HG03060 (cell line): ENCODE results near the gene ZFPL1.
A peak's percentile ranks its signal among the peaks of the same experiment; 100 is the strongest.
"Not testable (repeated sequence)": the region's sequence is repeated elsewhere in the genome, so short reads cannot be mapped to it uniquely, and the experiment has no call there.

Source experiments
- ATAC-seq: cut with Tn5 transposase; IDR thresholded peaks from one replicate; pipeline ENCODE4 v1.9.1; 2021; ENCODE audit warnings: low read depth, moderate number of reproducible peaks; ENCODE audit not compliant: unreplicated experiment

Gene ZFPL1

DNA sequence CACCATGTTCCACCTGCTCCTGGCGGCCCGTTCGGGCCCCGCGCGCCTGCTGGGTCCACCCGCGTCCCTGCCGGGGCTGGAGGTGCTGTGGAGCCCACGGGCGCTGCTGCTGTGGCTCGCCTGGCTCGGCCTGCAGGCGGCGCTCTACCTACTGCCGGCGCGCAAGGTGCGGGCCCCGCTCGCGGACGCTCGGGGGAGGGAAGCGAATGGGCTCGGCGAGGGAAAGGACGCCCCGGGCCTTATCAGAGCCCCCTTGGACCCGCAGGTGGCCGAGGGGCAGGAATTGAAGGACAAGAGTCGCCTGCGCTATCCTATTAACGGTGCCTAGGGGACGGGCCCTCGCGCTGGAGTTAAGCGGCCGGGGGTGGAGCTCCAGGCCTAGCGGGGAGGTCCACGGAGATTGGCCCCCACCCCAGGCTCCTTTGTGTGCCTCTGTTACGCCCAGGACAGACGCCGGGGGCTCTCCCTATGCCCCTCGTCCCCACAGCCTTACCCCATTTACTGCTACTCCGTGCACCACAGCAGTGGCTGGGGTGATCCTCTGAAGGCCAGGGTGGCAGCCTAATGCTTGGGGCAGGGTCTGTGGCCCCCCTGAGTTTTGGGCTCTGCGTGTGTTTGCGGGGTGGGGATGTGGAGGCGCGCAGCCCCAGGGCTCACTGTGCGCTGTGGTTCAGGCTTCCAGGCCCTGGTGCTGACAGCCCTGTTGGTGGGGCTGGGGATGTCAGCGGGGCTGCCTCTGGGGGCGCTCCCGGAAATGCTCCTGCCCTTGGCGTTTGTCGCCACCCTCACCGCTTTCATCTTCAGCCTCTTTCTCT is 28.7 kb downstream of the ZFPL1 start:
- ATAC-seq = no peak

DNA sequence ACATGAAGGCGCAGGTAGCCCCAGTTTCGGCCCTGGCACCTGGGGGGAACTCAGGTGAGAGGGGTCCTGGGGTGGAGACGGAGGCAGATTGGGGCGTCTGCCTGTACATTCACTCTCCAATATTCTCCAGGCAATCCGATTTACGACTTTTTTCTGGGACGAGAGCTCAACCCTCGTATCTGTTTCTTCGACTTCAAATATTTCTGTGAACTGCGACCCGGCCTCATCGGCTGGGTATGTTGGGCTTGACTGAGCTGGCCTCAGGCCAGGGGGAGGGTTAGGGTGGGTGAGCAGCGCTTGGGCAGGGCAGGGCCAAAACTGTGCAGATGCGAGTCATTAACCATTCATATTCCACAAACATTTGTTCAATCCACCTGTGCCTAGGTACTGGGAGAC is 29.3 kb downstream of the ZFPL1 start:
- no peak for ATAC-seq

DNA sequence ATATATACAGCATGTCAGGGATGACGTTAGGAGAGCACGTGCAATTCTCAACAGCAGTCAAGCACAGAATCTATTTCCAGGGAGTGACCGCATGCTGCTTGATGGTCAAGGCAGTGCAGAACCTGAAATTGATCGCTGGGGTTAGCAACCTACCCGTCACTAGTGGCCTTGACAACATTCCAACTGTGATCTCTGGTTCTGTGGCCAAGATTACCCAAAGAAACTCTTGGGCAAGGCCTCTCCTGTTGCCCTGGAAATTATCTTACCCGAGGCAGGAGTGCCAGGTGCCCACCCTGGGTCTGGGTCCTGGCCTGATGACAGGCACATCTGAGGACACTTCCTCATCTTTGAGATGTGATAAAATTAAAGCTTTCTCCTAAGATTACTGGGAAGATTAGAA is 29.8 kb downstream of the ZFPL1 start:
- no peak for ATAC-seq

DNA sequence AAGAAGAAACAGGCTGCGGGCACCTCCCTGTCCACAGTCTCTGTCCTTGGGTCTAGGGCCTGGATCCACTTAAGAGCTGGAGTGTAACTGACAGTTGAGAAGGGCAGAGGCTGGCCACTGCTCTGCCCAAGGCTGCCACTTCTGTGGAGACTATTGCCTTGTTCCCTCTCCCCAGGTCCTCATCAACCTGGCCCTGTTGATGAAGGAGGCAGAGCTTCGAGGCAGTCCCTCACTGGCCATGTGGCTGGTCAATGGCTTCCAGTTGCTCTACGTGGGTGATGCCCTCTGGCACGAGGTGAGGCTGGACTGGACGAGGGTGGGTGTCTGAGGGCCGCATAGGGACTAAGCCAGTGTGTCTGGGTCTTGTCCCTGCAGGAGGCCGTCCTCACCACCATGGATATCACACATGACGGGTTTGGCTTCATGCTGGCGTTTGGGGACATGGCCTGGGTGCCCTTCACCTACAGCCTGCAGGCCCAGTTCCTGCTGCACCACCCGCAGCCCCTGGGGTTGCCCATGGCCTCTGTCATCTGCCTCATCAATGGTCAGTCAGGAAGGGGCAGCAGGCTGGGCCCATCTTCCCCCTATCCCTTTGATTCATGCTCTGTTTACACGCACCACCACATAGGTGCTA is 30.6 kb downstream of the ZFPL1 start:
- no peak for ATAC-seq

DNA sequence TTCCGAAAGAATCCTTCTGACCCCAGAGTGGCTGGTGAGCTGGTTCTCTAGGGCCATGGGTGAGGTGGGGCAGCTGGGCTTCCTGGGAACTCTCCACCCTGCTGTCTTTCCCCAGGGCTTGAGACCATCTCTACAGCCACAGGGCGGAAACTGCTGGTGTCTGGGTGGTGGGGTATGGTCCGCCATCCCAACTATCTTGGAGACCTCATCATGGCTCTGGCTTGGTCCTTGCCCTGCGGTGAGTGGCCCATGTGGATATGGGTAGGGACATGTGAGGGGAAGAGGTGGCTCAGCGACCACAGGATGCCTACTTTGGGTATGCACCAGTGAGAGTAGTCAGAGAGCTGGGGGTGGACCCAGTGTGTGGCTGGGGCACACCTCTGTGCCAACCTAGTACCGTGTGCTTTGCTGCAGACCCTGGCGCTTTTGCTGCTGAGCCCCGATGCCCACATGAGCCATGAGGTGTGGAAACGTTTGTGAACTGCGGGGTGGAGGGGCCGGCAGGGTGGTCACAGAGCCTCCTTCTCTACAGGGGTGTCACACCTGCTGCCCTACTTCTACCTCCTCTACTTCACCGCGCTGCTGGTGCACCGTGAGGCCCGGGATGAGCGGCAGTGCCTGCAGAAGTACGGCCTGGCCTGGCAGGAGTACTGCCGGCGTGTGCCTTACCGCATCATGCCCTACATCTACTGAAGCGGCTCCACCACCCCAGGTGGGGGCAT is 31.5 kb downstream of the ZFPL1 start:
- no peak for ATAC-seq

DNA sequence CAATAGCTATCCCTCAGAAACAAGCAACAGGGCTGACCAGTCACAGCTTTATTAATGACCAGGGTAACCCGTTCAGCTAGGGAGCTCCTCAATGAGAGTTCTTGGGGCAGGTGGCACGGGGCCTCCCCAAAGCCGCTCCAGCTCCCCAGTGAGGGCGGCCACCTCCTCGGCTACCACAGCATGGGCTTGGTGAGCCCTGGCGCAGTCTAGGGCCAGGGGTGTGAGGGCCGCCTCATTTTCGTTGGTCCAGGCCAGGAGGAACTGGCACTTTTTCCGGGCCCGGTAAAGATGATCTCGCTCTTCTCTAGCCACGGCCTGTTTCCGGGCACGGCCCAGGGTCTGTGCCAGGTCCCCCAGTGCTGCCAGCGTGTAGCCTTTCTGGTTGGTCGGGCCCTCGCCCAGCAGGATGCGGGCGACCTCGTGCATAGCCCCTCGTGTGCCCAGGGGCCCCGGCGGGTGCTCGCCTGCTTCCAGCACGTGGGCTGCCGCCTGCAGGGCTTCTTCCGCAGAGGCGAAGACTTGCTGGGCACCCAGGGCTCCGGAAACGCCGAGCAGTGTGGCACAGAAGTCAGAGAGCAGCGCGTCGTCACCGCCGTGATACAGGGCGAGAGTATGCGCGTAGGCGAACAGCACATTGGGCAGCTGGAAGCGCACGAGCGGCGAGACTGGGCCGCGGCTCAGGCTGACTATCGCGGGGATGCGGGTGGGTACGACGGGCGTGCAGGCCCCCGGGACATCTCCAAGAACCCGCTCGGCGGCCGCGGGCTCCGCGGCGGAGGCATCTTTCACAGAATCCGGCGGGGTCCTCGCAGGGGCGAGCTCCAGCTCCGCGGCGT is 32.6 kb downstream of the ZFPL1 start:
- ATAC-seq = no peak

DNA sequence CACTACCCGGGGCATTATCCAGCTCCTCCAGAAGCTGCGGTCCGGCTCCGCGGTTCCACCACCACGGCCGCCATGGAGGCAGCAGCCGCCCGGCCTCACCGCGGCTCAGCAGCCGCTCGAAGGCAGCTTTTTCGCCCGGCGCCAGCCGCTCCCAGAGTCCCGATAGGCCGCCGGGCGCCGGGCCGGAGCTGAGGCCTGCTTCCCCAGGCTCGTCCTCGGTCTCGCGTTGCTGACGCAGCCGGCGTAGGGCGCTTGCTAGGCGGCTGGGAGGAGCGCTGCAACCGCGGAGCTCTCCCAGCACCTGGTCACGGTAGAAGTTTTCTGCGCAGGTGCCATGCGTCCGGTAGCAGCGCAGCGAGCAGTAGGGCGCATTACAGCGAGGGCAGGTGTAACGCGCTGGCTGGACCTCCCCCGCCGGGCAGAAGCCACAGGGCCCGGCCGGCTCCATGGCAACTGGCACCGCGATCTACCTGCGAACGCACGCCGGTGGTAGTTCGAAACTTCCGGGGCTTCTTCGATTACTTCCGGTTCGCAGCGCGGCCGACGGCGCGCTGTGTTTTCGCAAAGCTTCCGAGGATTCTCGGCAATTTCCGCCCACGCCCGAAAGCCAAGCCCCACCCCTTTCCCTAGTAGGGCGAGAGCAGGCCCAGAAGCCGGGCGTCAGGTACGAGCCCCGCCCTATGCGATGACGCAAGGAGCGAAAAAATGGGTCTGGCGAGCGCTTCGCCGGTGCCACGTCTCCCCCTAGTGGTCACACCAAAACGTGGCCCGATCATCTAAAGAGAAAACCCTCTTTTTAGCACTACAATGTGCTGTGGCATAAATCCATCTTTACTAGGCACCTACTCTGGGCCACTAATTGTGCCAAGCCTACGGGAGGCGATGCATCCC is 33.4 kb downstream of the ZFPL1 start, which contains the start of gene ZNHIT2:
Gene ZNHIT2 (minus strand): TSS at position 496 of the 891 bp plus-strand sequence. CDS start 48 bp downstream, at position 448.
- ATAC-seq = peak; percentile 48

DNA sequence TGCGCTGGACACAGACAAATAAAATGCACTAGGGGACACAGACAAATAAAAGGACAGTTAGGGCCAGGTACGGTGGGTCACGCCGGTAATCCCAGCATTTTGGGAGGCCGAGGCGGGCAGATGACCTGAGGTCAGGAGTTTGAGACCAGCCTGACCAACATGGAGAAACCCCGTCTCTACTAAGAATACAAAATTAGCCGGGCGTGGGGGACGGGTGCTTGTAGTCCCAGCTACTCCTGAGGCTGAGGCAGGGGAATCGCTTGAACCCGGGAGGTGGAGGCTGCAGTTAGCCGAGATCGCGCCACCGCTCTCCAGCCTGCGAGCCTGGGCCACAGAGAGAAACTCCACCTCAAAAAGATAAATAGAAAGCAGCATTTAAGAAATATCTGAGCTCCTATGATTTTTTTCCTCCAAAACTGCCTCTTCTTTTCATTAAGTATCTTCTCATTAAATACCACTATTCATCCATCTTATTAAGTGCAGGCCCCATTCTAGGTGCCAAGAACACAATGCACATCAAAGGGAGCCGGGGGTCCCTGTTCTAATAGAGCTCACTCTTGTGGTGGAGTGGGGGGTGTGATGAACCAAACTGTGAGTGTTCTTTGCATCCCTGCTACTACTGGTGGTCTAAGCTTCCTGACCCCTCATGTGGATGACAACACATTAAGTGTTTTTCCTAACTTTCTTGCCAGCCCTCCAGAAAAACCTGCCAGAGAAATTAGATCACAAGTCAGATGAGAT is 34.2 kb downstream of the ZFPL1 start:
- ATAC-seq = no peak

DNA sequence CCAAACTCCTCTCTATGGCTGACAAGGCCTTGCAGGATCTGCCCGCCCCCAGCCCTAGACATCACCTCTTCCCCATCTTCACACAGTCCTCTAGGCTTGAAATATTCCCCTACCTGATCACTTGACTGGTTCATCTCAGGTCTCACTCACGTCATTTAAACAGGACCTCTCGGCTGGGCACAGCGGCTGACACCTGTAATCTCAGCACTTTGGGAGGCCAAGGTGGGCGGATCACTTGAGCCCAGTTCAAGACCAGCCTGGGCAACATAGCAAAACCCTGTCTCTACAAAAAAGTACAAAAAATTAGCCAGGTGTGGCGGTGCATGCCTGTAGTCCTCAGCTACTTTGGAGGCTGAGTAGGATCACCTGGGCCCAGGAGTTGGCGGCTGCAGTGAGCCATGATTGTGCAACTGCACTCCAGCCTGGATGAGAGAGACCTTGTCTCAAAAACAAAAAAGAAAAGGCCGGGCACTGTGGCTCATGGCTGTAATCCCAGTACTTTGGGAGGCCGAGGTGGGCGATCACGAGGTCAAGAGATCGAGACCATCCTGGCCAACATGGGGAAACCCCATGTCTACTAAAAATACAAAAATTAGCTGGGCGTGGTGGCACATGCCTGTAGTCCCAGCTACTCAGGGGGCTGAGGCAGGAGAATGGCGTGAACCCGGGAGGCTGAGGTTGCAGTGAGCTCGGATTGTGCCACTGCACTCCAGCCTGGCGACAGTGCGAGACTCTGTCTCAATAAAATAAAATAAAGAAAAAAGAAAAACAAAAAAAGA is 35.1 kb downstream of the ZFPL1 start:
- not testable (repeated sequence) for ATAC-seq

DNA sequence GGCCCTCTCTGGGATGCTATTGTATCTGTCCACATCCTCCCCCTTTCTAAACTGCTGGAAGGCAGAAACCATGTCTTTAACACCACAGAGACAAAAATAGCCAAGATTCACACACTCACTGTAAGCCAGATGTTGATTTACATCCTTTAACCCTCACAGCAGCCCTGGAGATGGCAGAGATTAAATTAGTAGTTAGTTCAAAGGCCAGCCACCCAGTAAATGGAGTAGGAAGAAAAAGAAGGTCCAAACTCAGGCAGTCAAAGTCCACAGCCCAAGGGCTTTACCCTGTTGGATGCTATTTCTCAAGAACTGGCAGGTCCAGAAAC is 35.6 kb downstream of the ZFPL1 start:
- no peak for ATAC-seq

DNA sequence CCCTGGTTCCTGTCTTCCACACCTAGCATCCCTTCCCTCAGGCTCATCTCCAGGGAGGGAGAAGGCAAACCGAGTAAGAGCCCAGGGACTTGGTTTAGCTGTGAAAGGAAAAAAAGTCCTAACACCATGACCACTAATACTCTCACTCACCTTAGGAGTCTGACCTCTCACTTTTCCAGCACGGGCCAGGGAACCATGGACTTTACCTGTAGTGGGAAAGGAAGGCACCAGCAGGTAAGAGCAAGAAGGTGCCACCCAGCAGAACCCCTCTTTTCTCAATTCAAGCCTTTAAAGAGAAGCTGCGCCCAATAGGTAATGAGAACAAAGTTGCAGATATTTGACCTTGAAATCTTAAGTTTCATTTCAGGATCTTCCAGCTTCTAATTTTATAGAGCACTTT is 36.8 kb downstream of the ZFPL1 start:
- no peak for ATAC-seq

DNA sequence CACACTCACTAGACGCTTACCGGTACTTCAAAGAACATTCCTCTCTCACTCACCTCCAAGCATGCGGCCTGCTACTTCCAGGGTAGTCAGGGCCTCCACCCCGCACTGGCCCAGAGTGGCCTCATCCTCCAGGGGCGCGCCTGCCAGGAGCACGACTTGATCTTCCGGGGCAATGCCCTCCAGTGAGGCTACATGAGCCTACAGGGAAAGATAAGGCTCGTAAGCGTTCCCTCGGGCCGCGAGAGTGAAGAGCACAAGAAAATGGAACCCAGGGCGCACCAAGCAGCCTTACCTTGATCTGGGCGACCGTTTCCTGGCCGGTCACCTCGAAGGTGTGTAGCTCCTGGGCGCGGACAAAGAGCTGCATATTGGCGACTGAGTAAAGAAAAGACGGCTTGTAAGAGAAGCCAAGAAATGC is 37.4 kb downstream of the ZFPL1 start:
- no peak for ATAC-seq

DNA sequence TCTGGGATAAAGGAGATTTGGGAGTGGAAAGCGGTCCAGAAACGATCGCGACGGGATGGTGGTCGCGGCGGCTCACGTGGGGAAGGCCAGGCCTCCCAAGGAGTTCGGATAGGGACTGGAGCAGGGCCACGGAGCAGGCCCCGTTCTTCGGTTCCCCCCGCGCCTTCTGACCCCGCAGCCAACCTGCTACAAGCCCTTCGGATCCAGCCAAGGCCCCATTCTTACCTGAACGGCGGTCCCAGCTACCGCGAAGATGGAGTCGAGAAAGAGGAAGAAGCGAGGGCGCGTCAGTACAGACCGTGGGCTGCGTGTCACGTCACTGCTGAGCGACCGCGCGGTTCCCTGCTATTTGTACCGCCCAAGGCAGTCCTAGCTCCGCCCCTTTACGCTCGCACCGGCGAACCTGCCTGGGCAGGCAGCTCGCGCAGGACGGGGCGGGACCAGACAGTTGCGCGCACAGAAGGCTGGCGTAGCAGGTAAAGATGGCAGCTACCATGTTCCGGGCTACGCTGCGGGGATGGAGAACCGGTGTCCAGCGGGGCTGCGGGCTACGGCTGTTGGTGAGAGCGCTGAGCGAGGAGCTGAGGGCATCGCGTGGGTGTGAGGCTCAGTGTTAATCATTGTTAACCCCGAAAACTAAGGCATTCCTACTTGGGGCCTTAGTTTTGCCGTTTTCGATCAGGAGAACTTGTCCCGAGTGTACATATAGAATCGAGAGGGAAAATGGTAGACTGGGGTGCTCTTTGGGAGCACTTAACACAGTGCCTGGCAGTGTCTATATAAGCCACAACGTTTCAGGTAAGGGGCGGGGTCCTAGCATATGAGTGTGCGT is 38.1 kb downstream of the ZFPL1 start, which contains the start of the genes FAU and MRPL49:
Gene FAU (minus strand): TSS at position 270 of the 832 bp plus-strand sequence. CDS start 321 bp downstream, outside the sequence.
Gene MRPL49 (plus strand): TSS at position 457 of the 832 bp plus-strand sequence. CDS start 26 bp downstream, at position 483.
- peak; percentile 44 for ATAC-seq

DNA sequence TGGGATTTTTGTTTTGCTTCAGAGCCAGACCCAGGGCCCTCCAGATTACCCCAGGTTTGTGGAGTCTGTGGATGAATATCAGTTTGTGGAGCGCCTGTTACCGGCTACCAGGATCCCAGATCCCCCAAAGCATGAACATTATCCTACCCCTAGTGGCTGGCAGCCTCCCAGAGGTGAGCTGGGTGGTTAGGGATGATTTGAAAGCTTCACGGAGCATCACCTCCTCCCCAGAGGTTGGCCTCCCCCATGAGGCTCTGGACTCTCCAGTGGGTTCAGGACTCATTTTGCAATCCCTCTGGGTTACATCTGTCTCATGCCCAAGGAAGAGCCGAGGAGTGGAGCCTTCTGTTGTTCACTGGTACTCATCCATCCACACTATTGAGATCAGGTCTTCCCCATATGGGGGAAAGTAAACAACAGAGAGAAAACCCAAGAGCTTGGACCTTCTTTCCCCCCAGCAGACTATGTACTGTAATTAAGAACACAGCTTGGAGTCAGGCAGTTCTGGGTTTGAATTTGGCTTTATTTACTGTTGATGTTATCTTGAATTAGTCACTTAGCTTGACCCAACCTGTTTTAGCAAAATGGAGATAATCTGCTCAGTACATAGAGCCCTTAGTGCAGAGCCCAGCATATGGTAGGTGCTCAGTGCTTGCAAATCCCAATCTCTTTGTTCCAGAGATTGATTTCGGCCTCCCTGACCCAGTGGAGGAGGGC is 40.6 kb downstream of the ZFPL1 start:
- no peak for ATAC-seq

DNA sequence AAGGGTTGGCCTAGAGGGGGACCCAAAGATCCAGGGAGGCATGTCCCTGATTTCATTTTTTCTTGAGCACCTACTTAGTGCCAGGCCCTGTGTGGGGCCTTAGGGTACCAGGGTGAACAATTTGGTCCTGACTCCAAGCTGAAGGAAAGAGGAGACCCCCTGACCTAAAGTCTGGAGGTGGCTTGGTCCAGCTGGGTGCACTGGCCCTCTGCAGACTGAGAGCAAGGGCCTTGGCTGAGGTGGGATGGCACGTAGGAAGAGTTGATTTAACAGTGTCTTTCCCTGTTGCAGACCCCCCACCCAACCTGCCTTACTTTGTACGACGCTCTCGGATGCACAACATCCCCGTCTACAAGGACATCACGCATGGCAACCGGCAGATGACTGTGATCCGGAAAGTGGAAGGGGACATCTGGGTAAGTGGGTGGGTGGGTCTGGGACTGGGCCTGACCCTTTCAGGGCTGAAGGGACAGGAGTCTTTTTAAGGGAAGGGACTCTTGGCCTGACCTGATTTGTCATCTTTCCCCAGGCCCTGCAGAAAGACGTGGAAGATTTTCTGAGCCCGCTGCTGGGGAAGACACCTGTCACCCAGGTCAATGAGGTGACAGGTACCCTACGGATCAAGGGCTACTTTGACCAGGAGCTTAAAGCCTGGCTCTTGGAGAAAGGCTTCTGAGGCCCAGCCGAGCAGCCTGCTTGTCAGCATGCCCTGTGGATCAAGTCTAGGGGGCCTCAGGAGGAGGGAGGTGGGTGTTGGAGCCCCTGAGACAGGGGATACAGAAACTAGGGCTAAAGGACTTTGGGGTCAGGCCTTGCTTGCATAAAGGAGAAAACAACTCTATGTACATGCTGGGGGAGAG is 41.4 kb downstream of the ZFPL1 start:
- no peak for ATAC-seq
